ENCODE measurements around the gene ARAP1.

Gene ARAP1

GRCh38 chr11:72779495-72780128 is 27.4 kb upstream of the ARAP1 start:
- no peak for DNase-seq (ENCODE audit: low read depth)
- no peak for TF ChIP-seq CTCF (IDR thresholded peaks at IDR 0.05; ENCODE audit: control insufficient read depth, insufficient read depth, low read depth, low read length, missing control alignments)
- H3K4me3 ChIP-seq (ENCODE audit: control insufficient read depth, low read depth, low read length): no peak overlapping the region

DNA sequence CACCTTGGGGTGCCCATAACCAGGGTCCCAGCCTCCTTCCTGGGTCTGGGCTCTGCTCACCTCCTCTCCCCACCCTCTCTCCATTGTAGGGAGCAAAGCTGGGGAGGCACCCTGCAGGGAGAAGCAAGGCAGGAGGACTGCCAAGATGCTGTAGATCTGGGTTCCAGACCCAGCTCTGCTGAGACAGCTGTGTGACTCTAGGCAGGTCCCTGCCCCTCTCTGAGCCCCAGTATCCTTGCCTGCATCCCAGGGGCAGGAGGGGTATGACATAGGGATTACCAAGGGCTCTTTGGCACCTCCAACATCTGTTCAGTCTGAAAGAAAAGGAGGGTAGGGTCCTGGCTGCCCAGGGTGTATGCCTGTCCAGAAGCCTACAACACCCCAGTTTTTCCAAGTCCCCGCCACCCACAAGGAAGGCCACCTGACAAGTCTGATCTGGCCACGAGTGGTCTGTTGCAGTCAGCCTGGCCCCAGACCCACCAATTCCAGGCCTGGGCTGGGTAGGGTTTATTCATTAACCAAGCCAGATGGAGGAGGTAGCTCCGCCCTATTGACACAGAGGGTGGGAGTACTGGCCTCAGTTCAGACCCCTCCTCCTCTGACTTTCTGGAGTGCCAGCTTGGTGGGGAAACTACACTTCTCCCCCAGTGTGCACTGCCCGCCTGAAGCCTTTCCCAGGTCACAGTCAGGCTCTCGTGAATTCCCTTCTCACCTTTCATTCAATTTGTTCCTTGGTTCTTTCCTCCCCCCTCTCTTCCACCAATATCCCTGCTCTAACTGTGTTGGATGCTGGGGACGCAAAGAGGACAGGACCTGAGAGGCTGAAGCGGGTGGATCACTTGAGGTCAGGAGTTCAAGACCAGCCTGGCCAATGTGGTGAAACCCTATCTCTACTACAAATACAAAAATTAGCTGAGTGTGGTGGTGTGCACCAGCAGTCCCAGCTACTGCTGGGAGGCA is 26.6 kb upstream of the ARAP1 start:
- DNase-seq (ENCODE audit: low read depth): no peak
- no peak overlapping the region for H3K4me3 ChIP-seq (ENCODE audit: control insufficient read depth, low read depth, low read length)
- no peak for TF ChIP-seq CTCF (IDR thresholded peaks at IDR 0.05; ENCODE audit: control insufficient read depth, insufficient read depth, low read depth, low read length, missing control alignments)

- no peak overlapping the region for H3K4me3 ChIP-seq (ENCODE audit: control insufficient read depth, low read depth, low read length)
- no peak for TF ChIP-seq CTCF (IDR thresholded peaks at IDR 0.05; ENCODE audit: control insufficient read depth, insufficient read depth, low read depth, low read length, missing control alignments)
- no peak for DNase-seq (ENCODE audit: low read depth)
Observed at GRCh38 chr11:72777755-72778278, 25.6 kb upstream of the ARAP1 start.

DNA sequence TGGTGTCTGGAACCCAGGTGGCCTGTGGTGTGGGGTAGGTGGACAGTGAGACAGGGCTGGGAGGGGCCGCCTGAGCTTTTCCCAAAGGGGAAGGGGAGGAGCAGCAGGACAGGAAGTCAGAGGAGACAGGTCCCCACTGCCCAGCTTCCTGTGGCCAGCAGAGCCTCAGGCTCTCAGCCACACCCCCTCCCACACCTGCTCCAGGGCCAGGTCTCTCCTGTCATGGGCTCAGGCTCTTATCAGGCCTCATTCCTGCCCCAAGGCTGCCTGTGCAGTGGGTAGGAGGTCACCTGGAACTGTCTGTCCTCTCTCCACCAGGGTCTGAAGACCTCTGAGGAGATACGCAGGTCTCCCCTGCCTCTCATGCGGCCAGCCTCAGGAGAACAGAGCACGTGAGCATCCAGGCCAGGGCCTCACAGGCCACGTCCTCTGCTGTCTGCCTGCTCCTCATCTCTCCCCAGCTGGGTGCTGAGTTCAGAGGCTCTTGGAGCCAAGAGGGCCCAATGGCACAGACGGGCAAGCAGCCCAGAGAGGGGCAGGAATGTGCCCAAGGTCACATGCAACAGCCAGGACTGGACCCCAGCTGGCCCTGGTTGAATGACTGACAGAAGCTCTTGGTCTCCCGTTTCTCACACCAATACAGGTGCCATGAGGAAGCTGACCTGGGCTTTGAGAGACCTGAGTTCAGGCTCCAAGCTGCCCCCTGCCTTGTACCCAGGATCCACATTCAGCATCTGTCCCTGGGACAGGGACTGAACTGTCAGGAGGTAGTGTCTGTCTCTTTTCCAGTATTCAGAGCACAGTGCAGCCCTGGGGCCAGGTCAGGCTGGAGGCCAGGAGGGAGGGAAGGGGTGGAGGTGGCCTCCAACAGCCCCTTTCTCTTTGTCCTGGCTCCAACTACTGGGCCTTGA is 24.9 kb upstream of the ARAP1 start:
- DNase-seq (ENCODE audit: low read depth): no peak
- TF ChIP-seq CTCF (IDR thresholded peaks at IDR 0.05; ENCODE audit: control insufficient read depth, insufficient read depth, low read depth, low read length, missing control alignments): no peak

GRCh38 chr11:72776117-72776843 is 24.1 kb upstream of the ARAP1 start:
- no peak for TF ChIP-seq CTCF (IDR thresholded peaks at IDR 0.05; ENCODE audit: control insufficient read depth, insufficient read depth, low read depth, low read length, missing control alignments)
- H3K4me3 ChIP-seq (ENCODE audit: control insufficient read depth, low read depth, low read length): no peak overlapping the region
- no peak for DNase-seq (ENCODE audit: low read depth)

More for the DNA sequence above, 24.9 kb upstream of the ARAP1 start:
- H3K4me3 ChIP-seq (ENCODE audit: control insufficient read depth, low read depth, low read length): no peak overlapping the region
